Measurements from ENCODE around the gene RNF31. TPM values are rescaled to one million over a fixed set of nuclear protein-coding genes. Genes with fewer than 3 reads are reported as not detected.

Gene RNF31
- total and polyA plus RNA-seq, 2 donors (not counting 1 experiment from before 2014, with no cell fraction given): 69.8 to 103 TPM

GRCh38 chr14:24141097-24141880 lies 6.0 kb upstream of the RNF31 start, which contains the start of gene EMC9:
Gene EMC9 (minus strand): TSS chr14:24141591. CDS start chr14:24141304, 287 bp downstream.
- Histone ChIP-seq H3K9me3 (ENCODE audit: control extremely low read depth in 1 of 3, control insufficient read depth in 2 of 3, insufficient read depth in 1 of 3, low read length in 2 of 3) (no peaks in the 10 kb centered on the region), H3K4me3 (ENCODE audit: control extremely low read depth in 1 of 5, extremely low read depth in 1 of 5, insufficient read depth in 1 of 5, low read depth in 2 of 5, low read length in 4 of 5) (peak within 1 kb of the TSS; percentile 67 to 93 (median 82)), H3K9ac (ENCODE audit: low read length) (peak within 1 kb of the TSS; percentile 72), H2AFZ (ENCODE audit: insufficient read depth, low read depth, low read length, poor library complexity, severe bottlenecking) (peak within 1 kb of the TSS; percentile 82), H3K27me3 (replicated peaks in 1 of 4; ENCODE audit: control extremely low read depth in 1 of 4, control insufficient read depth in 3 of 4, insufficient read depth in 4 of 4, low read length in 3 of 4) (no peaks in the 10 kb centered on the region), H3K36me3 (replicated peaks in 1 of 2; ENCODE audit: control extremely low read depth in 1 of 2, control insufficient read depth in 1 of 2, extremely low read depth in 1 of 2, insufficient read depth in 2 of 2, low read length in 1 of 2) (peaks cover 0 to 54% of the 10 kb centered on the region in 2 experiments), H3K4me2 (replicated peaks; ENCODE audit: low read depth, low read length, poor library complexity, severe bottlenecking) (peak within 1 kb of the TSS; percentile 87), H3K79me2 (ENCODE audit: control insufficient read depth, insufficient read depth, low read length) (peaks cover 76% of the 10 kb centered on the region), H3K27ac (ENCODE audit: low read length in 2 of 2) (peak within 1 kb of the TSS; percentile 63 to 80), H3K4me1 (ENCODE audit: control insufficient read depth in 2 of 2, insufficient read depth in 2 of 2, low read length in 2 of 2) (peaks cover 33 to 50% of the 10 kb centered on the region in 2 donors), H4K20me1 (ENCODE audit: control insufficient read depth, insufficient read depth, low read length, poor library complexity, severe bottlenecking) (peaks cover 24% of the 10 kb centered on the region)
- Mint-ChIP-seq H3K27ac (peak within 1 kb of the TSS; percentile 95), H3K4me3 (peak within 1 kb of the TSS; percentile 96), H3K27me3 (no peaks in the 10 kb centered on the region), H3K9me3 (ENCODE audit: insufficient read depth) (no peaks in the 10 kb centered on the region), H3K4me1 (peaks cover 64% of the 10 kb centered on the region)
- ChIA-PET CTCF (interaction anchor here (0.7 to 2.2 kb wide), 10 partner anchors 11 to 192 kb away, joined by 3 to 16 read pairs (median 4); partner anchors contain the start of genes DCAF11, IRF9 and NRL), POLR2A (interaction anchor here (0.8 to 1.7 kb wide), 7 partner anchors 20 to 130 kb away, joined by 3 to 30 read pairs (median 5); partner anchors contain the start of genes CHMP4A, DCAF11, IRF9 and NRL)
- intact Hi-C loops (cut with micrococcal nuclease): loop anchor here (1.0 to 10.0 kb wide), 8 partner anchors 20 to 1046 kb away; partner anchors contain the start of genes ACIN1, C14orf119, CHMP4A and DCAF11
- ATAC-seq (ENCODE audit: low read depth) (peak; percentile 89), DNase-seq (peak; percentile 99)
- whole genome bisulfite sequencing (ENCODE audit: insufficient coverage): 1% methylated on average over 65 of the region's 65 CpGs
- TF ChIP-seq EZH2 (IDR thresholded peaks at IDR 0.05; ENCODE audit: borderline replicate concordance, insufficient read depth, low read depth, low read length, poor library complexity, severe bottlenecking) (no peak), CTCF (IDR thresholded peaks at IDR 0.05) (peak; percentile 37)
